Mammary epithelial cell (primary cell): Measurements from ENCODE around the gene HTT.
"Not testable (repeated sequence)": the region's sequence is repeated elsewhere in the genome, so short reads cannot be mapped to it uniquely, and the experiment has no call there.

Source experiments
- CTCF ChIP-seq, 2 donors: IDR thresholded peaks in 1 of 2; conservative IDR thresholded peaks in 1 of 2; 2 replicates each; pipeline ENCODE4 v1.5.1; 2011 to 2012; ENCODE audit warnings: inconsistent platforms in 2 of 2, low read length in 2 of 2, mild to moderate bottlenecking in 2 of 2, control low read depth in 1 of 2, low read depth in 1 of 2; ENCODE audit not compliant: insufficient read depth in 1 of 2; ENCODE audit errors: extremely low read depth in 1 of 2
- EZH2 ChIP-seq: IDR thresholded peaks from 2 replicates; pipeline ENCODE4 v1.6.1; 2012; ENCODE audit warnings: low read length, inconsistent platforms, borderline replicate concordance

GRCh38 chr4:3051141-3051897, 23.2 kb upstream of the HTT start:
- not testable (repeated sequence) for TF ChIP-seq CTCF (conservative IDR thresholded peaks at IDR 0.05 in 1 of 2, IDR thresholded peaks at IDR 0.05 in 1 of 2; ENCODE audit: extremely low read depth in 1 of 2, insufficient read depth in 1 of 2, low read depth in 1 of 2, low read length in 2 of 2); EZH2
